Ishikawa (cell line): ENCODE measurements around the gene SEMA3G.

Experiments used
- CREB1 ChIP-seq: IDR thresholded peaks from 2 replicates; pipeline ENCODE4 v1.6.1; 2012; ENCODE audit warnings: low read depth
- EGR1 ChIP-seq: IDR thresholded peaks from 2 replicates; pipeline ENCODE4 v1.6.1; 2012
- FOXM1 ChIP-seq: IDR thresholded peaks from 2 replicates; pipeline ENCODE4 v1.6.1; 2012; ENCODE audit warnings: low read depth, borderline replicate concordance
- MAX ChIP-seq: IDR thresholded peaks from 2 replicates; pipeline ENCODE4 v1.6.1; 2012
- REST ChIP-seq: IDR thresholded peaks from 2 replicates; pipeline ENCODE4 v1.6.1; 2012; ENCODE audit warnings: low read depth, mild to moderate bottlenecking
- TAF1 ChIP-seq: IDR thresholded peaks from 2 replicates; pipeline ENCODE4 v1.6.1; 2012; ENCODE audit warnings: low read depth, mild to moderate bottlenecking
- TCF12 ChIP-seq: IDR thresholded peaks from 2 replicates; pipeline ENCODE4 v1.6.1; 2012; ENCODE audit warnings: low read depth
- TEAD4 ChIP-seq: IDR thresholded peaks from 2 replicates; pipeline ENCODE4 v1.6.1; 2012
- TF ChIP-seq, protein P1 (sequence below): IDR thresholded peaks from 2 replicates; pipeline ENCODE4 v1.6.1; 2012

- no peak for TF ChIP-seq MAX
- no peak for TF ChIP-seq FOXM1
- TF ChIP-seq, protein P1, sequence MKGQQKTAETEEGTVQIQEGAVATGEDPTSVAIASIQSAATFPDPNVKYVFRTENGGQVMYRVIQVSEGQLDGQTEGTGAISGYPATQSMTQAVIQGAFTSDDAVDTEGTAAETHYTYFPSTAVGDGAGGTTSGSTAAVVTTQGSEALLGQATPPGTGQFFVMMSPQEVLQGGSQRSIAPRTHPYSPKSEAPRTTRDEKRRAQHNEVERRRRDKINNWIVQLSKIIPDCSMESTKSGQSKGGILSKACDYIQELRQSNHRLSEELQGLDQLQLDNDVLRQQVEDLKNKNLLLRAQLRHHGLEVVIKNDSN = no peak
- no peak for TF ChIP-seq TAF1
- TF ChIP-seq CREB1 = no peak
- no peak for TF ChIP-seq EGR1
- TF ChIP-seq TCF12 = no peak
- TF ChIP-seq REST = no peak
- no peak for TF ChIP-seq TEAD4
Measured at GRCh38 chr3:52489453-52489852, 44.5 kb upstream of the SEMA3G start.
